K562 (cell line): Measurements from ENCODE around the gene ZNF440.

Source experiments
- CTCF ChIP-seq, 3 experiments: IDR thresholded peaks in 2 of 3; conservative IDR thresholded peaks in 1 of 3; 2 replicates each; pipeline ENCODE4 v1.5.1; 2011 to 2012; ENCODE audit warnings: low read length in 3 of 3, mild to moderate bottlenecking in 3 of 3, control low read depth in 2 of 3, improper control_type of control experiment in 1 of 3, inconsistent platforms in 1 of 3, low read depth in 1 of 3, mixed read lengths in 1 of 3, moderate library complexity in 1 of 3; ENCODE audit not compliant: insufficient read depth in 2 of 3
- NFATC3 ChIP-seq: fragments of 450-650 bp; IDR thresholded peaks from 2 replicates; pipeline ENCODE4 v1.6.1; 2017; ENCODE audit warnings: mild to moderate bottlenecking
- TAF1 ChIP-seq: IDR thresholded peaks from 2 replicates; pipeline ENCODE4 v1.6.1; 2011; ENCODE audit warnings: mild to moderate bottlenecking, low read length, moderate library complexity; ENCODE audit not compliant: insufficient read depth, control insufficient read depth, severe bottlenecking; ENCODE audit errors: extremely low read depth
- ZBTB43 ChIP-seq: sonication (generic); formaldehyde crosslinking; IDR thresholded peaks from 2 replicates; pipeline ENCODE4 v1.8.0; 2023; ENCODE audit warnings: mild to moderate bottlenecking, missing genetic modification reagents

GRCh38 chr19:11784356-11784755, 29.7 kb upstream of the ZNF440 start:
- no peak for TF ChIP-seq ZBTB43 (CRISPR knock-in tag)
- TF ChIP-seq NFATC3: no peak
- no peak for TF ChIP-seq CTCF (IDR thresholded peaks at IDR 0.05 in 2 of 3, conservative IDR thresholded peaks at IDR 0.05 in 1 of 3; ENCODE audit: insufficient read depth in 2 of 3, low read depth in 1 of 3, low read length in 3 of 3)
- TF ChIP-seq TAF1: no peak
